NAMALWA (cell line): Measurements from ENCODE around the gene ERCC6L2.

Experiments used
- DNase-seq: peaks from one replicate; pipeline ENCODE4 v3.0.0-alpha.2; 2015; ENCODE audit warnings: low spot score

The ERCC6L2 gene, protein sequence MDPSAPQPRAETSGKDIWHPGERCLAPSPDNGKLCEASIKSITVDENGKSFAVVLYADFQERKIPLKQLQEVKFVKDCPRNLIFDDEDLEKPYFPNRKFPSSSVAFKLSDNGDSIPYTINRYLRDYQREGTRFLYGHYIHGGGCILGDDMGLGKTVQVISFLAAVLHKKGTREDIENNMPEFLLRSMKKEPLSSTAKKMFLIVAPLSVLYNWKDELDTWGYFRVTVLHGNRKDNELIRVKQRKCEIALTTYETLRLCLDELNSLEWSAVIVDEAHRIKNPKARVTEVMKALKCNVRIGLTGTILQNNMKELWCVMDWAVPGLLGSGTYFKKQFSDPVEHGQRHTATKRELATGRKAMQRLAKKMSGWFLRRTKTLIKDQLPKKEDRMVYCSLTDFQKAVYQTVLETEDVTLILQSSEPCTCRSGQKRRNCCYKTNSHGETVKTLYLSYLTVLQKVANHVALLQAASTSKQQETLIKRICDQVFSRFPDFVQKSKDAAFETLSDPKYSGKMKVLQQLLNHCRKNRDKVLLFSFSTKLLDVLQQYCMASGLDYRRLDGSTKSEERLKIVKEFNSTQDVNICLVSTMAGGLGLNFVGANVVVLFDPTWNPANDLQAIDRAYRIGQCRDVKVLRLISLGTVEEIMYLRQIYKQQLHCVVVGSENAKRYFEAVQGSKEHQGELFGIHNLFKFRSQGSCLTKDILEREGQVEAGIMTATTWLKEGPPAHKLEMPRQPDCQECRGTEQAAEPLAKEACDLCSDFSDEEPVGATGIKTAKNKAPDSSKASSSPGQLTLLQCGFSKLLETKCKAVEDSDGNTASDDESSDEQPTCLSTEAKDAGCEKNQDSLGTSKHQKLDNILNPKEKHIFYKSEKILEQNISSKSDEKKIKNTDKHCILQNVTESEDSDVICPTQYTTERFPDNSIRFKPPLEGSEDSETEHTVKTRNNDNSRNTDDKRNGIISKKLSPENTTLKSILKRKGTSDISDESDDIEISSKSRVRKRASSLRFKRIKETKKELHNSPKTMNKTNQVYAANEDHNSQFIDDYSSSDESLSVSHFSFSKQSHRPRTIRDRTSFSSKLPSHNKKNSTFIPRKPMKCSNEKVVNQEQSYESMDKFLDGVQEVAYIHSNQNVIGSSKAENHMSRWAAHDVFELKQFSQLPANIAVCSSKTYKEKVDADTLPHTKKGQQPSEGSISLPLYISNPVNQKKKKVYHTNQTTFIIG (N-terminal part only)

DNA sequence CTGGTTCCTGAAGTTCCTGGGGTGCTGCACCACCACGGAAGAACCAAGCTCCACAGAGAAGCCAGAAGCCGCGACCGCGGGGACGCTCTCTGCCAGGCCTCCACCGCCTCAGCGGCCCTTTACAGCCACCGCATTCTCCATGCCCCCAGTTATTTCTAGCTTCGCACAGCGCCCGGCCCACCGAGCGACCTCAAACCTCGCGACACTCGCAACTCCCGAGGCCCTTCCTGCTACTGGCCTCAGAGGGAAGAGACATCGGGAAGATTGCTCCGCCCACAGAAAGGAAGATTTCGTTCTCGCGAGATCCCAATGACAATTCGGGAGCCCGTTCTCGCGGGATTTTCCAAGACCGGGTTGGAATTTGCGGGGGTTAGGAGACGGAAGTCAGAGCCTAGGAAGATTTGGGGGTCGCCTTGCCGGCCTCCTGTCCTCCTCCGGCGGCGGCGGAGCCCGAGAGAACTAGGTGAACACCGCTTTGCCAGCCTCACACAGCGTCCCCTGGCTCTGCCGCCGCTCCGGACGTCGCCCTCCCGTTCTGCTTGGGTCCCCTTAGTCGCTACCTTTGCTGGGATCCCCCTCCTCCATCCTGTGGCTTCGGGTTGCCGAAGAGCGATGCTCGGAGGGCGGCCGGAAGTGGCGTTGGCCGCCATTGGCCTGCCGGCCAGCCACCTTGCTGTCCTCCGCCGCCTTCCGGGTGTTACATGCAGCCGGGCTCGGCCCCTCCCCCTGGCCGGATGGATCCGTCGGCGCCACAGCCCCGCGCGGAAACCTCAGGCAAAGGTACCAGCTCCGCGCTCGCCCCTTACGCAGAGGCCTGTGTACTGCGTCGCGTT, at the start of gene ERCC6L2:
ERCC6L2 (plus strand) TSS at position 387 of the 833 bp plus-strand sequence; CDS start at position 735, 348 bp downstream.
- DNase-seq = peak; percentile 98

DNA sequence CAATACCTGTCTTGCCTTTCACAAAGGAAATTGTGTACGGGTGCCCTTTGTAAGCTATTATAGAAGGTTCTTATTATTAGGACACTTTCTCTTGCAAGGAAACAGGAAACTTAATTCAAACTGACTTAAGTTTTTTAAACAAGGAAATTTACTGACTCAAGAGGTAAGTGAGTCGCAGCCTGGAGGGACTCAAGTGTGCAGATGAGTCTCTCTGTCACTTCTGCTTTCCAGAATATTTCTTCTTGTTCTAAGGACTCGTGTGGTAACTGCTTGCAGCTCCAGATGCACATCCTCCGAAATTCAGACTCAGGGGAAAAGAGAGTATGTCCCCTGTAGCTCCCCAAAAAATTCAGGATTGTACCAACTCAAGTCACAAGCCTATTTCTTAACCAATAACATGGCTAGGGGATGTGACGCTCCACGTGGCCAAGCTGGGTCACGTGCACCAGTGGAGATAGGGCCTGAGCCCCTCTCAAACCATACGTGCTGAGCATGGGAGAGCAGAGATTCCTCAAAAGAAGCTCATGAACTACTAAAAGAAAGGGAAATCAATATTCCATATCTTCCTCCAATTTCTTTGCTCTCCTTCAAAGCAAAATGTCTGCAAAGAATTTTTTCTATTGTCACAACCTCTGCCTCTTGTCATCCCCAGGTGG, 49.2 kb upstream of the ERCC6L2 start:
- DNase-seq = no peak

DNA sequence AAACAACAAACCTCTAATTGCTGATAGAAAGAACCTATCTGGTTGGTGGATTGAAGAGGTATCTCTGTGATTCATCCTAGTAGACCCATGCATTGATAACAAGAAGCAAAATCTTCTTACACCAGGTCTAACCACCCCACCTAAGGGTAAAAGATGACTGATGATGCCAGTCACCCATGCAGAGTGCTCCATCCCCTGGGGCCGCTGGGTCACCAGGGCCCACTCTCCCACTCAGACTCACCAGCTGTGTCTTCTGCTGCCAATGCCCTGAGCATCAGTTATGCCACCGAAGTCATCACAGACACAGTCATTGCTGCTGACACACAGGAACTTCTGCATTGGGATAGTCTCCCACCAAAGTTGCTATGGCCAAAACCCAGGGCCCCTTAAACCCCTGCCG, 44.7 kb upstream of the ERCC6L2 start:
- DNase-seq = no peak

DNA sequence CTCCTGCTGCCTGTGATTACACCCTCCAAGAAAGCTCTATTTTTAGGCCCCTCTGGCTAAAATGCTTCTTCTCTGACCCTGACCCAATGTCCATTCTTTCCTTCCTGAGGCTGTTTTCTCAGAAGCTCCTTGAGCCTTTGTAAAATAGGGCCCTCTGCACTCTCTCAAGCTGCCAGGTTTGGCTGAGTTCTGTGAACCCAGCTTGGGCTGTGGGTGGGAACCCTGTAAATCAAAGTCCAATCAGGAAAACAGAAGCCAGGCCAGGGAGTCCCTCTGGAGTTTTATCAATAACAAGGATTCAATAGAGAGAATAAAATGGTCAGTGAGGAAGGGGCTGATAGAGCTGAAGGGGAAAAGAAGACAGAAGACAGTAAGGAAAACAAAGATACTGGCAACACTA, 43.7 kb upstream of the ERCC6L2 start:
- no peak for DNase-seq

DNA sequence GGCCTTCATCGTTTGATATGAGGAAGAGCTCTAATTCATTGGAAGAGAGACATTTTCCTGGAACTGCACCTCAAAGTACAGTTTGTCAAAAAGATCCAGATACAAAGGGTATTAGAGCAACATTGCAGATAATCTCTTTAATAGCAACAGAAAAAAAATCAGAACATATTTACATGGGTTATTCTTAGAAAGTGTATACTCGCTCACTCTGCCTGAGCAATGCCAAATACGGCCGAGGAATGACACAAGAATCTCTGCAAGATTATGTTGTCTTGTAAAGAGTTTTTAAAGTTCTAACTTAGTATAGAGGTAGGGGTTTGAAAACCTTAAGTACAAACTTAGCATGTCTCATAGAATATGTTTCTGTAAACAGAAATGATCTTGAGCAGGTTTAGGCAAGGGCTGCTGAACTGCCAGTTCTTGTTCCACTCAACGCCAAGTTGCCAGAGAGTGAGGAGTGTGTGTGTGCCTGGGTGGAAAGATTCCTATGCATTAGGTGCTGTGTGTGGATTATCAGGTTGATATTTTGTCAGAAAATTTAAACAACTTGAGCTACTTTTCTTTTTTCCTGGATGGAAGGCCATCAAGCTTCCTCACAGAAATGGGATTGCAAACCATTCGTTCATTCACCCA, 41.8 kb upstream of the ERCC6L2 start:
- DNase-seq = no peak

DNA sequence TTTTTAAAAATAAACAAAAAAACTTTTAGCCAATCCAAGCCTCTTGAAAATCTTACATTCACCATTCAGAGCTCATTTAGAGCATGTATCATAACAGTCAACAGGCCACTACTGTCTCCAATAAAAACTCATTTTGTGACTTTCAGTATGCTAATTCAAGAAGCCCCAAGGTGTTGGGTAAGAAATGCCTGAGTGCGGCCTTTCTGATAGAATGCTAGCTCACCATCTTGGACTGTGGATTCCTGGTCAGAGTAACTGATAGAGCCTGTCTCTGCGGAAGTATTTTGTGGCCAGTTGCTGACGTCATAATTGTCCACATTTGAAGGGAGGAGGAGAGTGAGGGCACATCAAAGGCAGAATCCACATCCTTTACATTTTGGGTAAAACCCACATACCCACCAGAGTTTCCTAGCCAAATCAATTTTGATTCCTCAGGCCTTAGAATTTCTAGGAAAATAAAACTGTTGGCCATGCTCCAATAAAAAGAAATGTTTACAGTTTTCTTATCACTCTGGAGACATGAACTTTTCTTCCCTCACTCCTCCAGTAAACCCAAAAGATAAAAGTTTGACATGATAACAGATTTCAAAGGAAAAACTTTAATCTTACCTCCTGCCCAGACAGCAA, 41.1 kb upstream of the ERCC6L2 start:
- DNase-seq = no peak

DNA sequence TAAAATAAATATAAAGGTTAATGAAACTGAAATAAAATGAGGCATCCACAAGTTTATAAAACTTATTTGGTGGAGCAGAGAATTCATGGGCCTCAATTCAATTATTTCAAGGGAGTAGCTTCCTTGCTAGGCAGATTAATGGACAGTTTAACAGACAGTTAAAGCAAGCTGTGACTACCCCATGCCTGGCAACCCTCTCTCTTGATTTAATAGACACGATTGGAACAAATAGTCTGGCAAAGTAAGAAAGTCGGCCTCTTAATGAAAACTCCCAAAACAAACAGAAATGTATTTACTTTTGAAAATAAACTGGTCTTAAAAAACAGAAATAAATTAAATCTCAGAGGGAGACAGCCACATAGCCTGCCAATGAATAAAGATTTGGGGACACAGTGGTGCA, 40.1 kb upstream of the ERCC6L2 start:
- no peak for DNase-seq

DNA sequence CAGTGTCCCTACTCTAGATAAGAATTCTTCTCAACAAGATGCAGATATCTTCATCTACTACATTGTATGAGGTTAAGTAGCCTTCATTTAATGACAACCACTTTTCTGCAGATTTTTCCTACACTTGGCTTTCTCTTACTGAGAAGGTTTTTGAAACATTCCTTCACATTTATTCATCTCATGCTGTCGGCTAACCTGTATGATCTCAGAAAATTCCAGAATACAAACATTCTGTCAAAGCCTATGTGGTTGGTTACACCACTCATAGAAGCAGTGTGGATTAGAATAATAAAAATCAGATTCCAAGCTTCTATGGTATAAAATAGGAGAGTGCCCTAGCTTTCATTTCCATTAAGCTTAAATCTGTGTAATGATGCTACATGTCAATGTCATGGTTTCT, 39.4 kb upstream of the ERCC6L2 start:
- no peak for DNase-seq

DNA sequence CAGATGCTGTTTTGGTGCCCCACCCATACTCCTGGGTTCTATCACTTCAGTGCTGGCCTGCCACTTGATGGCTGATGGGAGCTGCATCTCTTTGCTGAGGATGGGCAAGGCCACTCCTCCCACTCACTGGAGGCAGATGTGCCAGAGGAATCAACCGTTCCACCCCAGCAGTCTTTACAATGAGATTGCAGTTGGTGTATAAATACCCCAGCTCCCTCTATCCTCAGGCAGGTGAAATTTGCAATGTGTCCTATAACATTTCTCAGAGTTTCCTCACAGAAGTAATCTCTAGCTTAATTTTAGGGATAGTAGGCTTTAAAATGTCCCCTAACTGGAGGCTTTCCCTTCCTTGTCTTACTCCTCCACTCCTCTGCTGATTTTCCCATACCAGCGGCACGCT, 36.5 kb upstream of the ERCC6L2 start:
- DNase-seq = no peak

DNA sequence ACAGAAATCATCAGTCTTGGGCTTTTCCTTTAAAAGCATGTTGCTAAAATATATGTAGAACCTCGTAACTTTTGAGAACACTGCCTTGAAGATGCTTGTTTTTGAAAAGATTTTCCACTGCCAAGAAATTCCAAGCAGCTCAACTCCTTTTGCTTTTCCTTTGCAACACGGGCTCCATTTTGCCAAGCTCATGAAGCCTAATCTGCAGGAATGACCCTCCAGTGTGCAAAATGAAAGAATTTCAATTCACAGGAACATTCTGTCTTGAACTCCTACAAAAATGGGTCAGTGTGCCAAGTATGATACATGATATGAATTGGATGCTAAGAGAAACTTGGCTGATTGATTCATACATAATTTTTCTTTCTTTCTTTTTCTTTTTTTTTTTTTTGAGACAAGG, 35.4 kb upstream of the ERCC6L2 start:
- DNase-seq = no peak

DNA sequence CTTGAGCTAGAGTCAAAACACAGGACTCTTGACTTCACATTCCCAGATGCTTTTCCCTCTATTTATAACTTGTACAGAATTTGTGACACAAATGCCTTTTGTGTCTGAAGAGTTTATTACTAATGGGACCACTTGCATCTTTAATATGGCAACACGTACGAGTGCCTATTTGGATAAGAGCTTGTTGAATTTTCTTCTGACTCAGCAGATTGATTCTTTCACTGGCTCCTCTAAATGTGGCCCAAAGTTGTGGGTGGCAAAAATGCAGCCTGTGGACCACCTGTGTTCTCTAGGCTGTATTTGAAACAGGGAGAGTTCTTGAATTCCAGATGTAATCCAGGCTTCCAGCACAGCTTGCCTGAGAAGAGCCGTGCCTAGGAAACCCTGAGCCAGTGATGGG, 34.1 kb upstream of the ERCC6L2 start:
- DNase-seq = no peak

DNA sequence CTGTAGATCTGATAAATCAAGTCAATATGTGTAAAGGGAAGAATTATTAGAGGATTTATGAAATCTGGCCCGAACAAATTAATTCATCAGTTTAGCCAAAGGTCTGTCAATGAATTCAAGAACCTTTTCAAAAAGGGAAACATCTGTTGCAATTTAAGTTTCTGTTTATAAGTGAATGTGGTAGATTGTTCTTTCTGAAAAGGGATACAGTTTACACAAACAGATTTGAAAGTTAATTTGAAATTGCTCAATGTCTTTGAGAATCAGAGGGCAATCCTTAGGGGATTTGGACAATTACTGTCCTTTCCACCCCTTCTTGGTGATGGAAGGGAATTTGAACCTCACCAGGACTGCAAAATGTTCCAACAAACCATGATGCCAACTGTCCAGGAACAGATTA, 29.7 kb upstream of the ERCC6L2 start:
- DNase-seq = no peak

DNA sequence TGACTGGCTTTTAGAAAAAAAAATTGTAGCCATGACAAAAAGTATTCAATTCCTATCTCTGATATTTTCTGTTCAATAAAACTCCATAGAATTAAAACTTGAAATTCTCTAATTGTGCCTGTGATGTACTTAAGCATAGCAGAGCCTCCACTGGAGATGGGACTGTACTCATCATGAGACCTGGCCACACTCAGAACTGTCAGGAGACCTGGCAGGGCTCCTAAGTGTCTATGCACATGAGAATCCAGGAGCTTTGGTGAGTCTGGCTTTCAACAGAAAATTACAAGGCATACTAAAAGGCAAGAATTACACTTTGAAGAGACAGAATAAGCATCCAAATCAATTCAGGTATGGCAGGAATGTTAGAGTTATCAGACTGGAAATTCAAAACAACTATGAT, 26.7 kb upstream of the ERCC6L2 start:
- DNase-seq = no peak

DNA sequence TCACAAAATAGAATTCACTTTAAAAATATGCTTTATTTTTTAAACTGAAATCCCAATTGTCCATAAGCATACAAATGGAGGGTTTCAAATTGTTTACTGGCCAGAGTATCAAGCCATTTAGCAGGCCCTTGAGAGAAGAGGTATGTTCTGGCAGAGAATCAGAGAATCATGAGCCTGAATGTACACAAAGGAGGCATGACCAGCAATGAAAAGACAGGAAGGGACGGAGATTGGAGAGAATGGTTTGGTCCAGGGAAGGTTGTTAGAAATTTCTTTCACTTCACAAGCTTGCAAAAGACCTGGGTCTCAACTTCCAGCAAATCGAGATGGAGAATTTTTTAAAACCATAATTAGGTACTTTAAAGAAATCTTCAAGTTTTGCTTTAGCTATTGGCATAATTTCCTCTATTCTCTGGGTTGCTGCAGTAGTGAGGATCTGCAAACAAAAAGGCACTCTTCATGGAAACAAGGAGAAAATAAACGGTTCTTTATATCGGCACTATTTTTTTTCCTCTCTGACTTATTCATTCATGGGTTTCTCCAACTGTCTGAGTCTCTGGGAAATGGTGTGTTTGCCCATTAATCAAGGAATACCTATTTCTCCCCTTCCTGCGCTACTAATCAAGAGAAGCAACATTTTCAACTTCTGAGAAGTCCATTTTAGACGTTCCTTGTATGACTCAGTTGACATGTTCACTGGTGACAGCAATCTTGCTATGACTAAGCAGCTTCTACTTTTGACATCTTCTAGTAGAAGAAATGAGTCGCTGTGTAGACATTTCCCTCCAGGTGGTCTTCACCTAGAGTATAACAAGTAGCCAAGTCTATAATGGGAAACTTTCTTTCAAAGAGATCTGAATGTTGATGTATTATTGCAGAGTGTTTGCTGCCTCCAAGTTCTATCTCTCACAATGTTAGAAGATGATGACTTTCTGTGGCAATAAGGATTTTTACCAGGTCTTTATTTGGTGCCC, 23.1 kb upstream of the ERCC6L2 start:
- DNase-seq = no peak

DNA sequence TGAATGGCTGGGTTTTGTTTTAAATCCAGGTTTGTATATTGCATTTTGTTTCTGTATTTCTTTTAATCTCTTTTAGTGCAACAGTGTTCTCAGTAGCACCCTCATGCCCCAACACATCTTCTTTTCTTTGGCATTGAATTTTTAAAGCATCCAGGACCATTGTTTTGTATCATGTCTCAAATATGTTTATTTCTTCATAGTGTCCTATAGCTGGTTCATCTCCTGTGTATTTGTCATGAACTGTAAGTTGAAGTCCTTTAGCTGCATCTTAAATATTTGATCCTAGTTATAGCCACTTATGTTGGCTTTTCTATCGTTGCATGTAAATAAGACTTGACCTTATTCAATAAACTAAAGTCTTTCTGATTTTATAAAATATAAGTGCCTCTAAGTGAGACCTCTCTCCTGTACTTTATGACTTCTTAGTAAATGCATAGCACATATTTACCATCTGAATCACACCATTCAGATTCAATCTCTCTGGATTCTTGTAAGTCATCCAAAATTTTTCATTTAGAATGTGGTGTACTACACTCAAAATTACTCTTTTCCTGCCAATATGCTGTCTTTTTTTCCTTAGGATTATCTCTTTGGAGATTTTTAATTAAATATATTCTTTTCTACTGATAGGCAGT, 21.0 kb upstream of the ERCC6L2 start:
- no peak for DNase-seq

DNA sequence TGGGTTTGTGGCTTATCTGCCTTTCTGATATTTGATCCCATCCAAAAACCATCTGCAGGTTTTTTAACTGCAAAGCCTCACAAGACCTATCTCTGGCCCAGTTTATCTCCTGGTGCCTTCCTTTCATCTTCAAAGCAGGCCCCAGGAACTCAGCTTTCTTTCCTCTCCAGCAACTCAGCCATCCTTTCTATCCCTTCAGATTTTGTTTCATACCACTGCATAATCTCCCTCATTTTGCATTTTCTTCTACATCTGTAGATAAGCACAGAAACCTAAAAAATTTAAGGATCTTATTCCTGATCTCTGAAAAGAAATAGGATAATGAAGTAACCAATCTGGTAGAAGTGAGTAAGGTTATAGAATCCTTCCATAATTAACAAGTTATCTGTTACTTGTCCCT, 19.5 kb upstream of the ERCC6L2 start:
- DNase-seq = no peak

DNA sequence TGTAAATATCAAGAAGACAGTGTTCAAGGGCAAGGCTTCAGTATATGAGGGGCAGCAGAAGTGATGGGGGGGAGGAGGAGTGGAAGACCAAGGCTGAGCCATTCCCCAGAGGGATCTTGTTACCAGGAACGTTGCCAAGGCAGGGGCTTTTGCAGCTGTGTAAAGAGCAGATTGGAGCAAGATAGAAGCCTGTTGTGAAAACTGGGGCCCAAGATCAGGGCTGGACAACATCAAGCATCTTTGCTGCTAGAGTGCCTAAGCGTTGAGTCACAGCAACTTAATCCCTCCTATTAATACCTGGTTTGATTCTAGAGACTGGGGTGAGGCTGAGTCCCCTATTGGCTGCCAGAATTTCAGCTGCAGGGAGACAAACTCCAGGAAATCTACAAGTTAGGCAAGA, 18.4 kb upstream of the ERCC6L2 start:
- no peak for DNase-seq

DNA sequence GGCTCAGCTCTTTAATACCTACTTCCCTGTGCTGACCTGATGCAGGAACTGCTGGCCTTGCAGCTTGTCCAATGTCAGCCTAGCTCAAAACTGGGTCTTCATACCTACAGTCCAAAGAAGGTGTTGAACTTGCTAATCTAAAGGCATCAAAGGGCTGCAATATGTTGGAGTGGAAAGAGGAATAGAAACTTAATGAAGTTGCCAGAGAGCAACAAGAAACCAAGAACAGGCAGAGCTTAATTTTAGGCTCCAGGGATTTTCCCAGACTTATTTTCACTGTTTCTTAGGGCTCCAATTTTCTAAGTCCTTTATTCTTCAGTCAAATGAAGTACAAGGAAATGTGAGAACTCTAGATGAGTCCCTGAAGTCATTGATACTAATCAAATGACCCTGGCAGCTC, 17.6 kb upstream of the ERCC6L2 start:
- DNase-seq = peak; percentile 12
